ENCODE data around the gene SAV1.
"Not testable (repeated sequence)": the region's sequence is repeated elsewhere in the genome, so short reads cannot be mapped to it uniquely, and the experiment has no call there.

Gene SAV1

DNA sequence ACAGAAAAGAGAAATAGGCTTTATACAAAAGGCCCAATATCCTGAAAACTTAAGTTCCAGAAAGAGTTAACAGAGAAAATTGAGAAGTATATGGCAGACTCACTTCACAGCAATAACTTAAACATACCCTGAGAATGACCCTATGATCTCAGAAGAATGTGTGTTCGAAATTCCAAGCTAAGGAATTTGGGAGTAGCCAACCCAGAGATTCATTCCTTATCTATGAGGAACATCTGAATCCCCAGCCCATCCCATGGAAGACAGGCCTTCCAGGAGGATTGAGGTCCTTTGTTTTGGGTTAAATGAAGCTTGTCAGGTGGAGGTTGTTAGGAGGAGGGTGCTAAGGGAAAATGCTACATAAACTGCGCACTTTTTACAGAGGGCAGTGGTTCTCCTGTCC, 7.5 kb upstream of the SAV1 start:
- DNase-seq (ENCODE audit: low read depth, low spot score) = no peak
- H3K4me3 ChIP-seq (ENCODE audit: insufficient read length, low read depth) = no peak overlapping the region
- H3K4me1 ChIP-seq (ENCODE audit: insufficient read depth, insufficient read length) = no peaks in the 10 kb centered on the region
- no peaks in the 10 kb centered on the region for H3K27me3 ChIP-seq (ENCODE audit: insufficient read depth, insufficient read length)
- no peaks in the 10 kb centered on the region for H3K36me3 ChIP-seq (ENCODE audit: insufficient read depth, insufficient read length, low read length)
- TF ChIP-seq YY1 (IDR thresholded peaks at IDR 0.05; ENCODE audit: insufficient read depth, insufficient read length) (no peak), SUZ12 (IDR thresholded peaks at IDR 0.05; ENCODE audit: extremely low read depth, insufficient read depth, insufficient read length) (no peak), ZNF274 (IDR thresholded peaks at IDR 0.05; ENCODE audit: low read depth, low read length) (no peak)
- no peaks in the 10 kb centered on the region for H3K9me3 ChIP-seq (ENCODE audit: insufficient read depth, low read length)
- no peak overlapping the region for H3K9ac ChIP-seq (ENCODE audit: insufficient read length, low read depth)

DNA sequence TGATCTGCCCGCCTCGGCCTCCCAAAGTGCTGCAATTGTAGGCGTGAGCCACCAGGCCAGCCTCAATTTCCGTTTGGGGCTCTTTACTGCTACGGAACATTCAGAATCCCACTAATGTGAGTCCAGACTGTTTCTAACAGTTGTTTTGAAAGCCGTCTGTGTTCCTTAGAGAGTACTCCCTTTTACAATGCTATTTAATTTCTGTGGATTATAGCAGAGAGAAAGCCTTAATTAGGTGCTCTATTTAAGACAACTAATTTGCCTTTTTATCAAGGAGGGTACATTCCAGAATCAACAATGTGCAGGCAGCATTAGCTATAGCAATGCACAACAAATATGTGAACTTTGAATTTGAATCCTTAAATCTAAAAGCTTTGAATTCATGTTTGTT, 2.8 kb upstream of the SAV1 start:
- no peak for DNase-seq (ENCODE audit: low read depth, low spot score)
- Histone ChIP-seq H3K9ac (ENCODE audit: insufficient read length, low read depth) (no peak overlapping the region), H3K27me3 (ENCODE audit: insufficient read depth, insufficient read length) (no peaks in the 10 kb centered on the region), H3K36me3 (ENCODE audit: insufficient read depth, insufficient read length, low read length) (no peaks in the 10 kb centered on the region), H3K4me1 (ENCODE audit: insufficient read depth, insufficient read length) (peaks cover 2% of the 10 kb centered on the region), H3K4me3 (ENCODE audit: insufficient read length, low read depth) (no peak overlapping the region), H3K9me3 (ENCODE audit: insufficient read depth, low read length) (no peaks in the 10 kb centered on the region)
- TF ChIP-seq YY1 (IDR thresholded peaks at IDR 0.05; ENCODE audit: insufficient read depth, insufficient read length) (no peak), ZNF274 (IDR thresholded peaks at IDR 0.05; ENCODE audit: low read depth, low read length) (no peak), SUZ12 (IDR thresholded peaks at IDR 0.05; ENCODE audit: extremely low read depth, insufficient read depth, insufficient read length) (no peak)

DNA sequence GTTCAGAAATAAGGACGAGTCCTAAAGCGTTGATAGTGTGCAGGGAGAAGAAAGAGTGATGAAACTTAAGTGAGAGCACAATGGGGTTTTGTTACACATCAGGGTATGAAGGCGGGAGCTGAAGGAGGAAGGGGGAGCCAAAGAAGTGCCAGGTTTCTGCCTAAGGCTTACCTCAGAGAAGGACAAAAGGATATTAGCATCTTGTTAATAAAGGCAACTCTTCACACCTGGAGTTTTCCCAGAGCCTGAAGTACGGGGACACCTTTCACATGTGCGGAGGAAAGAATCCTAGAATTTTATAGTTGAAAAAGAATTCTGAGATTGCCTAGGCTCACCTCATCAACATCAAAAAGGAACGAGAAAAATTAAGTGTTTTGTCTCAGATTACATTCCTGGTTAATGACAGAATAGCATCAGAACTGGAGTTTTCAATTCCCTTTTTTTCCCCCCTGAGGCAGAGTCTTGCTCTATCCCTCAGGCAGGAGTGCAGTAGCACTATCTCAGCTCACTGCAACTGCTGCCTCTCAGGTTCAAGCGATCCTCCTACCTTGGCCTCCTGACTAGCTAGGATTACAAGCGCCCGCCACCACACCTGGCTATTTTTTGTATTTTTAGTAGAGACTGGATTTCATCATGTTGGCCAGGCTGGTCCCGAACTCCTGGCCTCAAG, 2.2 kb upstream of the SAV1 start:
- Histone ChIP-seq H3K4me3 (ENCODE audit: insufficient read length, low read depth) (no peak overlapping the region), H3K9me3 (ENCODE audit: insufficient read depth, low read length) (no peaks in the 10 kb centered on the region), H3K27me3 (ENCODE audit: insufficient read depth, insufficient read length) (no peaks in the 10 kb centered on the region), H3K36me3 (ENCODE audit: insufficient read depth, insufficient read length, low read length) (no peaks in the 10 kb centered on the region), H3K4me1 (ENCODE audit: insufficient read depth, insufficient read length) (peaks cover 2% of the 10 kb centered on the region), H3K9ac (ENCODE audit: insufficient read length, low read depth) (no peak overlapping the region)
- no peak for TF ChIP-seq YY1 (IDR thresholded peaks at IDR 0.05; ENCODE audit: insufficient read depth, insufficient read length)
- no peak for TF ChIP-seq SUZ12 (IDR thresholded peaks at IDR 0.05; ENCODE audit: extremely low read depth, insufficient read depth, insufficient read length)
- TF ChIP-seq ZNF274 (IDR thresholded peaks at IDR 0.05; ENCODE audit: low read depth, low read length) = no peak
- DNase-seq (ENCODE audit: low read depth, low spot score) = no peak

DNA sequence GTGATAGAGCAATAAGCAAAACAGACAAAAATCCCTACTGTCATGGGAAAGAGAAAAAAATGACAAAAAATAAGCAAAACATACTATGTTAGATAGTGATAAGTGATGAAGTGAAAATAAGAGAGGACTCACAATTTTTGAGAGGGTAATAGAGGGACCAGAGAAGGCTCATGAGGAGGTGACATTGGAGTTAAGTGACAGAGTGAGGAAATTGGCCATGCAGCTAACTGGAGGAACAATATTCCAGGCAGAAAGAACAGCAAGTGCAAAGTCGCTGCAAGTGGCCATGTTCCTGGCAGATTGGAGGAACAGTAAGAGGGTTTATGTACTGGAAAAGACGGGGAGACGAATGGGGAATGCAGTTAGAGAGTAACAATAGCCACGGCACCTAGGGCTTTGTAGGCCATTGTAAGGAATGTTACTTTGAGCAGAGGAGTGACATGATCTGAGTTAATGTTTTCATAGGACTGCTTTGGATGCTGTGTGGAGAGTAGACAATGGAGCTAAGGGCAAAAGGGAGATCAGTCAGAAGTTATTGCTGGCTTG, 1.4 kb upstream of the SAV1 start:
- Histone ChIP-seq H3K4me1 (ENCODE audit: insufficient read depth, insufficient read length) (peaks cover 2% of the 10 kb centered on the region), H3K9ac (ENCODE audit: insufficient read length, low read depth) (no peak overlapping the region), H3K4me3 (ENCODE audit: insufficient read length, low read depth) (no peak overlapping the region), H3K36me3 (ENCODE audit: insufficient read depth, insufficient read length, low read length) (peaks cover 3% of the 10 kb centered on the region), H3K27me3 (ENCODE audit: insufficient read depth, insufficient read length) (no peaks in the 10 kb centered on the region), H3K9me3 (ENCODE audit: insufficient read depth, low read length) (no peaks in the 10 kb centered on the region)
- DNase-seq (ENCODE audit: low read depth, low spot score) = no peak
- no peak for TF ChIP-seq YY1 (IDR thresholded peaks at IDR 0.05; ENCODE audit: insufficient read depth, insufficient read length)
- TF ChIP-seq SUZ12 (IDR thresholded peaks at IDR 0.05; ENCODE audit: extremely low read depth, insufficient read depth, insufficient read length) = no peak
- no peak for TF ChIP-seq ZNF274 (IDR thresholded peaks at IDR 0.05; ENCODE audit: low read depth, low read length)

DNA sequence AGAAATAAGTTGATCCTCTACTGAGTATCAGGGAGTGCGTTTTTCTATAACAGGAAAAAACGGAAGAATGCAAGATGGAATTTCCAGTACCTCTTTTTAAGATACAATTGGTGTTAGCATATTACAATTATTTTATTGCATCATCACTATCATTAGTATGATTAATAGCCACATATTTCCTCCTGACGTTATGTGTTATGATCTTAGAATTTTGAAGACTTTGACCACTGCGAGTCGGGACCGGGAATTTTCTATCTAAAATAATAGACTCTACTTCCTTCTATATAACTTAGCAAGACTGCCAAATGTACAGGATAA, 679 bp upstream of the SAV1 start:
- H3K4me1 ChIP-seq (ENCODE audit: insufficient read depth, insufficient read length) = peaks cover 2% of the 10 kb centered on the region
- peaks cover 7% of the 10 kb centered on the region for H3K36me3 ChIP-seq (ENCODE audit: insufficient read depth, insufficient read length, low read length)
- H3K27me3 ChIP-seq (ENCODE audit: insufficient read depth, insufficient read length) = no peaks in the 10 kb centered on the region
- H3K4me3 ChIP-seq (ENCODE audit: insufficient read length, low read depth) = peak overlapping the region; percentile 69
- no peak for TF ChIP-seq YY1 (IDR thresholded peaks at IDR 0.05; ENCODE audit: insufficient read depth, insufficient read length)
- no peak for TF ChIP-seq SUZ12 (IDR thresholded peaks at IDR 0.05; ENCODE audit: extremely low read depth, insufficient read depth, insufficient read length)
- no peak for DNase-seq (ENCODE audit: low read depth, low spot score)
- peak overlapping the region; percentile 85 for H3K9ac ChIP-seq (ENCODE audit: insufficient read length, low read depth)
- H3K9me3 ChIP-seq (ENCODE audit: insufficient read depth, low read length) = no peaks in the 10 kb centered on the region

DNA sequence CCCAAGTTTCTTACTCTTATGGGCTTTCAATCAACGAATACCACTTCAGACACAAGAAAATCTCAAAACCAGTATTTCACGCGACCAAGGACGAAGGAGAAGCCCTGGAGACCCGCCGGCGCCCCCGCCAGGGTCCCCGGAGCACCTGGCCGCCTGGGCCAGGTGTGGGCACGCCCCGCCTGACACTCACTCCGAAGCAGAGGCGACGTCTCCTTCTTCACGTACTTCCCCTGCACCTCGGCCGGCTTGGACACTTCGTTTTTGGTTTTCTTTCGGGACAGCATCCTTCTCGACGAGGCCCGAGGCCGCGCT, 466 bp downstream of the SAV1 start:
- peaks cover 2% of the 10 kb centered on the region for H3K4me1 ChIP-seq (ENCODE audit: insufficient read depth, insufficient read length)
- H3K36me3 ChIP-seq (ENCODE audit: insufficient read depth, insufficient read length, low read length) = peaks cover 8% of the 10 kb centered on the region
- no peak for DNase-seq (ENCODE audit: low read depth, low spot score)
- no peaks in the 10 kb centered on the region for H3K27me3 ChIP-seq (ENCODE audit: insufficient read depth, insufficient read length)
- no peak for TF ChIP-seq ZNF274 (IDR thresholded peaks at IDR 0.05; ENCODE audit: low read depth, low read length)
- TF ChIP-seq SUZ12 (IDR thresholded peaks at IDR 0.05; ENCODE audit: extremely low read depth, insufficient read depth, insufficient read length) = no peak
- no peak for TF ChIP-seq YY1 (IDR thresholded peaks at IDR 0.05; ENCODE audit: insufficient read depth, insufficient read length)
- H3K9me3 ChIP-seq (ENCODE audit: insufficient read depth, low read length) = no peaks in the 10 kb centered on the region
- peak overlapping the region; percentile 81 for H3K9ac ChIP-seq (ENCODE audit: insufficient read length, low read depth)
- H3K4me3 ChIP-seq (ENCODE audit: insufficient read length, low read depth) = peak overlapping the region; percentile 69

DNA sequence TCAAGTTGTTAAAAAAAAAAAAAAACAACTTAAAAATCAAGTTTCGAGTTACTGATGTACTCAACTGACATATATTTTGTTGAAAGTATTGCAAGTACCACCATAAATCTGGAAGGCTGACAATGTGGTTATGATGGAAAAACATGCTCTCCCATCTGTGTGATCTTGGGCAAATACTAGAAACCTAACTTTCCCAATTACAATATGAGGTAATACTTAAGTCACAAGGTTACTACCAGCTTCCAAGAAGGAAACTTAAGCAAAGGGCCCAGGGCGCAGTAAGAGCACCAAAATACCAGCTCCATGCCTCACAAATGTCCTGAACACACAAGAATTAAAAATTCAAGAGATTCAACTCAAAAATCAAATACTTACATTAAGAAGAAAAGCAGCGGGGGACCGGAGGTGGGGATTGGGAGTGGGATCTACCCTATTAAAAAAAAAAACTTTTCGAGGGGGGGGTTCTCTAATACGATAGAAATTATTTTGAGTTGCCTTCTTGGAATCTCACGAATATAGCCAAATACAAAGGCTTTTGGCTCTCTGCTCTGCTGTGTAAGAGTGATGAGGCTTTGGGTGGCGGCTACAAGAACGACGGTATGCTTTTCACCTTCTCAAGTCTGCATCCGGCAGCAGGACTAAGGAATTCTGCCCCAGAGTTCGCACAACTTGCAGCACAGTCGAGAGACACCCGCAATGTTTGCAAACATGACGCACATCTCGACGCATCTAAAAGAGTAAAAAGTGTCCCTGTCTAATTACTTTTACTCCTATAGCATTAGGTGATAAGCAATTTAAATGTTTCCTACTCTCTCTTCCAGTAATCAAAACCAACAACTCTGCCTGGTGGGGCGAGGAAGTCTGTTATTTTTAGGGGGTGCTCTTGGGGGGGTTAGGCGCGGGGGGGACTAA, 1.1 kb downstream of the SAV1 start:
- no peaks in the 10 kb centered on the region for H3K27me3 ChIP-seq (ENCODE audit: insufficient read depth, insufficient read length)
- TF ChIP-seq SUZ12 (IDR thresholded peaks at IDR 0.05; ENCODE audit: extremely low read depth, insufficient read depth, insufficient read length) = no peak
- TF ChIP-seq YY1 (IDR thresholded peaks at IDR 0.05; ENCODE audit: insufficient read depth, insufficient read length) = no peak
- no peak for TF ChIP-seq ZNF274 (IDR thresholded peaks at IDR 0.05; ENCODE audit: low read depth, low read length)

DNA sequence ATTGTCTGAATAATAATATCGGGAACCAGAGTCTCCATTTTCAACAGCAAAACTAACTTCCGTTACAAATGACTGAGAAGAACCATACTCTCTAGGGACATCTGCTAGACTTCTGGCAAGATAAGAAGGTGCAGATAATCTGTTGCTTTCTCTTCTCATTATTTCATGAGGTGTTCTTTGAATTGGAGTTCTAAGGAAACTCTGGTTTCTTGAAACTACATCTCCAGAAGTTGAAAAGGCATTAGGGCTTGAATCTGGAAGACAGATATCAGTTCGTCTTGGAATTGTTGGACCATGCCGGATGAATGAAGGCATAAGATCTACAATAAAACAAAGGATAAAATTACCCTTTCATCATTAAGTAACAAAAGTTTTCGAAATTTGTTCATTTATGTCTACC, 2.8 kb downstream of the SAV1 start:
- H3K9me3 ChIP-seq (ENCODE audit: insufficient read depth, low read length) = not testable (repeated sequence)

More for the DNA sequence above, 1.1 kb downstream of the SAV1 start:
- peak overlapping the region; percentile 81 for H3K9ac ChIP-seq (ENCODE audit: insufficient read length, low read depth)
- peak overlapping the region; percentile 69 for H3K4me3 ChIP-seq (ENCODE audit: insufficient read length, low read depth)
- DNase-seq (ENCODE audit: low read depth, low spot score) = peak; percentile 40
- no peaks in the 10 kb centered on the region for H3K9me3 ChIP-seq (ENCODE audit: insufficient read depth, low read length)
- peaks cover 2% of the 10 kb centered on the region for H3K4me1 ChIP-seq (ENCODE audit: insufficient read depth, insufficient read length)
- H3K36me3 ChIP-seq (ENCODE audit: insufficient read depth, insufficient read length, low read length) = peaks cover 8% of the 10 kb centered on the region

DNA sequence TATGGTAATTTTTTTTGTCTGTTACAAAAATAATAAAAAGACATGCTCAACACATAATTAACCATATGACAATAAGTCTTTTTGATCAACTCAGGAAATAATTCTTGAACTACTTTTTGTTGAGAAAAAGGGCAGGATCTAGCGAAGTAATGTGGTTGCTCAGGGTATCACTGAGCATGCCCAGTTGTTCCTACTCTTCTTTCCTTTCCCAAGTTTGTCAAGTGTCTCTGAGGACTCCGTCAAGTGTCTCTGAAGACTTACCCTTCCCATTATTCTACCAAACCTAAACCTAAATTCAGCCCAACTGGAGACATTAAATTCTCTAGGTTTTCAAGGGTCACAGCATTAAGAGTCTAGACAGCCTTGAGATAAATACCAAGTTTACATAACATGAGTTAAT, 3.5 kb downstream of the SAV1 start:
- H3K9me3 ChIP-seq (ENCODE audit: insufficient read depth, low read length); H3K4me3 ChIP-seq (ENCODE audit: insufficient read length, low read depth); DNase-seq (ENCODE audit: low read depth, low spot score); H3K4me1 ChIP-seq (ENCODE audit: insufficient read depth, insufficient read length); H3K27me3 ChIP-seq (ENCODE audit: insufficient read depth, insufficient read length); H3K9ac ChIP-seq (ENCODE audit: insufficient read length, low read depth): not testable (repeated sequence)
- peaks cover 23% of the 10 kb centered on the region for H3K36me3 ChIP-seq (ENCODE audit: insufficient read depth, insufficient read length, low read length)

More for the DNA sequence above, 2.8 kb downstream of the SAV1 start:
- not testable (repeated sequence) for H3K27me3 ChIP-seq (ENCODE audit: insufficient read depth, insufficient read length); H3K4me3 ChIP-seq (ENCODE audit: insufficient read length, low read depth); H3K9ac ChIP-seq (ENCODE audit: insufficient read length, low read depth); DNase-seq (ENCODE audit: low read depth, low spot score); H3K4me1 ChIP-seq (ENCODE audit: insufficient read depth, insufficient read length)
- peaks cover 20% of the 10 kb centered on the region for H3K36me3 ChIP-seq (ENCODE audit: insufficient read depth, insufficient read length, low read length)
